Endothelial cell of umbilical vein (primary cell): ENCODE results near the gene RNF213. TPM values are rescaled to one million over a fixed set of nuclear protein-coding genes. Genes with fewer than 3 reads are reported as not detected.

Experiments used
- BruUV-seq: library from RNA; stranded (reverse); fragments of 400-500 nt; replicated peaks from 2 replicates; lab custom pipeline; 2021; lab: Mats Ljungman, UMichigan
- CTCF ChIA-PET: fragments of 300-600, 350-600 bp; sonication (Branson Sonifier 250); formaldehyde crosslinking; loops from one replicate; lab custom pipeline; 2021; ENCODE audit warnings: antibody characterized with exemption, inconsistent platforms; lab: Charles Lee
- POLR2A ChIA-PET: fragments of 300-600, 350-600 bp; sonication (Branson Sonifier 250); formaldehyde crosslinking; loops from one replicate; lab custom pipeline; 2021; ENCODE audit warnings: antibody characterized with exemption, inconsistent platforms; lab: Charles Lee
- DNase-seq: peaks from one replicate; pipeline ENCODE4 v3.0.0-alpha.2; 2011; ENCODE audit warnings: low read depth, low spot score
- FAIRE-seq: peaks from 2 replicates; lab custom pipeline; 2011; peaks lifted over from hg19 to GRCh38; lab: Jason Lieb, UNC
- H2AFZ ChIP-seq: 2 replicates; pipeline ENCODE4 v1.6.0; 2012; ENCODE audit warnings: low read depth, low read length, control low read depth, inconsistent platforms
- H3K27ac ChIP-seq: 2 replicates; pipeline ENCODE4 v1.5.1; 2011; ENCODE audit warnings: low read depth, mild to moderate bottlenecking, control low read depth, low read length, moderate library complexity; ENCODE audit not compliant: insufficient read depth
- H3K27me3 ChIP-seq, 2 experiments: 2 replicates each; pipeline versions ENCODE4 v1.6.0 to v1.6.1; 2011; ENCODE audit warnings: low read length in 2 of 2, mixed read lengths in 1 of 2; ENCODE audit not compliant: control insufficient read depth in 2 of 2, insufficient read depth in 2 of 2
- H3K36me3 ChIP-seq, 2 experiments: 2 replicates in 1 of 2; 3 replicates in 1 of 2; pipeline ENCODE4 v1.5.1; 2011; ENCODE audit warnings: low read length in 2 of 2, mild to moderate bottlenecking in 1 of 2, moderate library complexity in 1 of 2; ENCODE audit not compliant: control insufficient read depth in 2 of 2, insufficient read depth in 2 of 2; ENCODE audit errors: extremely low read depth in 1 of 2
- H3K4me1 ChIP-seq: 3 replicates; pipeline ENCODE4 v1.5.1; 2011; ENCODE audit warnings: mild to moderate bottlenecking, low read length; ENCODE audit not compliant: control insufficient read depth, insufficient read depth; ENCODE audit errors: extremely low read depth
- H3K4me2 ChIP-seq: 2 replicates; pipeline ENCODE4 v1.6.1; 2011; ENCODE audit warnings: low read length, control low read depth, mixed read lengths; ENCODE audit not compliant: insufficient read depth
- H3K4me3 ChIP-seq, 3 experiments: fragments of 200-600 bp in 1 of 3; sonication (generic), shearing (Covaris generic) in 1 of 3; replicated peaks in 1 of 3; 2 replicates each; pipeline ENCODE4 v1.5.1; 2011 to 2016; ENCODE audit warnings: control low read depth in 3 of 3, low read length in 3 of 3, mild to moderate bottlenecking in 2 of 3, inconsistent platforms in 1 of 3, low read depth in 1 of 3, moderate library complexity in 1 of 3; ENCODE audit not compliant: insufficient read depth in 1 of 3
- H3K79me2 ChIP-seq: 2 replicates; pipeline ENCODE4 v1.6.0; 2012; ENCODE audit warnings: low read length, inconsistent platforms; ENCODE audit not compliant: control insufficient read depth, insufficient read depth
- H3K9ac ChIP-seq: replicated peaks from 2 replicates; pipeline ENCODE3; 2011; ENCODE audit warnings: low read length, control low read depth; ENCODE audit not compliant: insufficient read depth; ENCODE audit errors: extremely low read depth
- H3K9me1 ChIP-seq: replicated peaks from 3 replicates; pipeline ENCODE4 v1.6.0; 2011; ENCODE audit warnings: mild to moderate bottlenecking, low read length; ENCODE audit not compliant: control insufficient read depth, insufficient read depth; ENCODE audit errors: extremely low read depth
- H3K9me3 ChIP-seq: replicated peaks from 2 replicates; pipeline ENCODE4 v1.5.1; 2012; ENCODE audit warnings: low read length, inconsistent platforms; ENCODE audit not compliant: control insufficient read depth, insufficient read depth
- H4K20me1 ChIP-seq: replicated peaks from 2 replicates; pipeline ENCODE3; 2011; ENCODE audit warnings: mild to moderate bottlenecking, low read length; ENCODE audit not compliant: control insufficient read depth, insufficient read depth; ENCODE audit errors: extremely low read depth
- CTCF ChIP-seq, 2 donors: IDR thresholded peaks; 1 replicate in 1 of 2; 2 replicates in 1 of 2; pipeline ENCODE4 v1.5.1; 2011; ENCODE audit warnings: low read length in 2 of 2, mild to moderate bottlenecking in 2 of 2, moderate library complexity in 2 of 2, control low read depth in 1 of 2, inconsistent platforms in 1 of 2, low read depth in 1 of 2; ENCODE audit not compliant: insufficient read depth in 1 of 2; ENCODE audit errors: extremely low read depth in 1 of 2
- EZH2 ChIP-seq: IDR thresholded peaks from 2 replicates; pipeline ENCODE4 v1.6.1; 2012; ENCODE audit warnings: borderline replicate concordance, low read depth, mild to moderate bottlenecking, moderate library complexity, low read length, inconsistent platforms; ENCODE audit not compliant: severe bottlenecking
- FOS ChIP-seq: IDR thresholded peaks from 2 replicates; pipeline ENCODE4 v1.6.1; 2011; ENCODE audit warnings: mild to moderate bottlenecking, low read length, moderate library complexity, borderline replicate concordance; ENCODE audit not compliant: insufficient read depth
- GATA2 ChIP-seq: IDR thresholded peaks from 2 replicates; pipeline ENCODE4 v1.7.0; 2011; ENCODE audit warnings: low read depth, mild to moderate bottlenecking, moderate library complexity, mixed read lengths, low read length; ENCODE audit not compliant: insufficient read length, insufficient read depth
- JUN ChIP-seq: IDR thresholded peaks from 2 replicates; pipeline ENCODE4 v1.6.1; 2011; ENCODE audit warnings: borderline replicate concordance, low read depth; ENCODE audit not compliant: insufficient read length, insufficient read depth
- MAX ChIP-seq: IDR thresholded peaks from 2 replicates; pipeline ENCODE4 v1.6.1; 2011; ENCODE audit not compliant: insufficient read depth, insufficient read length
- MYC ChIP-seq: IDR thresholded peaks from one replicate; pipeline ENCODE4 v1.6.1; 2011; ENCODE audit warnings: mild to moderate bottlenecking, low read depth, low read length
- POLR2A ChIP-seq: IDR thresholded peaks from 2 replicates; pipeline ENCODE4 v1.6.1; 2012; ENCODE audit warnings: low read depth, mild to moderate bottlenecking, control low read depth, low read length
- POLR2AphosphoS5 ChIP-seq: IDR thresholded peaks from 2 replicates; pipeline ENCODE4 v1.6.1; 2012; ENCODE audit warnings: low read depth, mild to moderate bottlenecking, control low read depth, low read length, moderate library complexity; ENCODE audit not compliant: insufficient read depth
- dilution Hi-C: fragments of 300-500 bp; cut with MboI; formaldehyde crosslinking; loops from one replicate; pipeline ENCODE4 v1.15.0; 2019; ENCODE audit warnings: low sequenced_read_pairs; ENCODE audit not compliant: extremely low pct_ligation_motif_present
- intact Hi-C: fragments of 100-400 bp; cut with micrococcal nuclease; formaldehyde crosslinking; loops from one replicate; pipeline ENCODE4 v1.10.0; 2022
- polyA plus RNA-seq, 4 experiments: library from polyadenylated mRNA; depleted of rRNA in 3 of 4; stranded (reverse) in 3 of 4; unstranded in 1 of 4; fragments of >200 nt; gene quantifications; 2 replicates each; pipeline versions ENCODE4 v1.2.1 to v1.2.3, GENCODE V29; 2011 to 2012; ENCODE audit warnings: missing spikeins in 1 of 4
- total RNA-seq: library from RNA; stranded (reverse); gene quantifications from 2 replicates; pipeline ENCODE4 v1.2.3, GENCODE V29; 2021

Gene RNF213
- total and polyA plus RNA-seq, 2 donors (not counting 3 experiments of a cell fraction or from before 2014, with no cell fraction given), result 36.5 to 116 TPM

GRCh38 chr17:80379348-80379747 lies 118.7 kb downstream of the RNF213 start:
- Histone ChIP-seq H3K79me2 (no peaks in the 10 kb centered on the region), H3K4me2 (no peak overlapping the region), H3K27me3 (no peaks in the 10 kb centered on the region), H2AFZ (no peak overlapping the region), H3K4me3 (no peak overlapping the region), H3K9ac (no peak overlapping the region), H3K9me1 (no peaks in the 10 kb centered on the region), H3K27ac (no peak overlapping the region), H4K20me1 (no peaks in the 10 kb centered on the region), H3K9me3 (no peaks in the 10 kb centered on the region), H3K4me1 (peaks cover 8% of the 10 kb centered on the region), H3K36me3 (peaks cover 22 to 55% of the 10 kb centered on the region in 2 experiments)
- POLR2A ChIA-PET, result no interaction called here
- CTCF ChIA-PET, result interaction anchor here (0.9 to 1.1 kb wide), 2 partner anchors 18 to 34 kb away, joined by 3 read pairs; no protein-coding TSS in a partner anchor
- no peak for FAIRE-seq
- dilution Hi-C loops, result no loop called here
- DNase-seq, result no peak
- BruUV-seq, result no TSS peak
- TF ChIP-seq JUN (no peak), MAX (no peak), MYC (no peak), GATA2 (no peak), EZH2 (no peak), CTCF (IDR thresholded peaks at IDR 0.05; ENCODE audit: extremely low read depth in 1 of 2, insufficient read depth in 1 of 2, low read depth in 1 of 2, low read length in 2 of 2) (no peak), POLR2AphosphoS5 (no peak), POLR2A (no peak), FOS (no peak)
- intact Hi-C loops, result no loop called here
